IMR-90 (cell line): ENCODE results near the gene IRF2BP2. TPM values are rescaled to one million over a fixed set of nuclear protein-coding genes. Genes with fewer than 3 reads are reported as not detected.

Experiments used
- ATAC-seq: fragments of 200-7000 bp; cut with Tn5 transposase; 2 replicates; pipeline ENCODE4 v1.9.1; 2020; ENCODE audit warnings: low read depth, mild to moderate bottlenecking, moderate library complexity
- BruUV-seq: library from RNA; stranded (reverse); fragments of 400-500 nt; replicated peaks from 2 replicates; lab custom pipeline; 2021; lab: Mats Ljungman, UMichigan
- CTCF ChIA-PET: fragments of 300-600 bp; formaldehyde crosslinking; extraction: SDS; loops from one replicate; lab custom pipeline; 2021; ENCODE audit warnings: antibody characterized with exemption; lab: Yijun Ruan, JAX
- POLR2A ChIA-PET: fragments of 300-600 bp; sonication (Branson Sonifier 250); formaldehyde crosslinking; loops from one replicate; lab custom pipeline; 2022; ENCODE audit warnings: antibody characterized with exemption; ENCODE audit not compliant: unreplicated experiment; lab: Charles Lee
- DNase-seq: peaks from one replicate; pipeline ENCODE4 v3.0.0; 2013
- H2AFZ ChIP-seq: replicated peaks from 2 replicates; pipeline ENCODE3; 2013; ENCODE audit warnings: low read length, mild to moderate bottlenecking; ENCODE audit not compliant: poor library complexity
- H2AK5ac ChIP-seq: 2 replicates; pipeline ENCODE4 v1.6.1; 2013; ENCODE audit warnings: low read depth, low read length, inconsistent platforms
- H2AK9ac ChIP-seq: replicated peaks from 2 replicates; pipeline ENCODE3; 2013; ENCODE audit warnings: mild to moderate bottlenecking, low read depth, low read length, moderate library complexity; ENCODE audit not compliant: poor library complexity
- H2BK120ac ChIP-seq: 2 replicates; pipeline ENCODE4 v1.6.1; 2013; ENCODE audit warnings: low read depth, low read length, inconsistent platforms
- H2BK15ac ChIP-seq: 3 replicates; pipeline ENCODE4 v1.6.1; 2013; ENCODE audit warnings: low read depth, low read length, inconsistent platforms
- H2BK20ac ChIP-seq: 2 replicates; pipeline ENCODE4 v1.6.1; 2013; ENCODE audit warnings: low read depth, mild to moderate bottlenecking, inconsistent platforms, low read length, moderate library complexity
- H2BK5ac ChIP-seq: 2 replicates; pipeline ENCODE4 v1.6.1; 2013; ENCODE audit warnings: mild to moderate bottlenecking, low read depth, low read length, inconsistent platforms; ENCODE audit not compliant: poor library complexity, severe bottlenecking
- H3K14ac ChIP-seq: replicated peaks from 2 replicates; pipeline ENCODE4 v1.6.1; 2013; ENCODE audit warnings: low read depth, low read length, inconsistent platforms
- H3K18ac ChIP-seq: 2 replicates; pipeline ENCODE4 v1.6.1; 2013; ENCODE audit warnings: low read depth, low read length, control low read depth
- H3K23ac ChIP-seq: 2 replicates; pipeline ENCODE4 v1.6.1; 2013; ENCODE audit warnings: low read depth, low read length, inconsistent platforms
- H3K27ac ChIP-seq: 2 replicates; pipeline ENCODE4 v1.5.1; 2013; ENCODE audit warnings: mild to moderate bottlenecking, control low read depth, low read length; ENCODE audit not compliant: insufficient read depth
- H3K27me3 ChIP-seq: 2 replicates; pipeline ENCODE4 v1.6.1; 2013; ENCODE audit warnings: low read length; ENCODE audit not compliant: control insufficient read depth, insufficient read depth
- H3K36me3 ChIP-seq: 2 replicates; pipeline ENCODE4 v1.6.1; 2013; ENCODE audit warnings: low read length, mixed read lengths; ENCODE audit not compliant: control insufficient read depth, insufficient read depth
- H3K4ac ChIP-seq: 2 replicates; pipeline ENCODE4 v1.6.1; 2013; ENCODE audit warnings: low read depth, low read length, inconsistent platforms
- H3K4me1 ChIP-seq: 2 replicates; pipeline ENCODE4 v1.6.1; 2013; ENCODE audit warnings: low read length, mixed read lengths; ENCODE audit not compliant: control insufficient read depth, insufficient read depth
- H3K4me2 ChIP-seq: 2 replicates; pipeline ENCODE4 v1.6.1; 2013; ENCODE audit warnings: low read depth, mild to moderate bottlenecking, control low read depth, low read length, moderate library complexity
- H3K4me3 ChIP-seq: 2 replicates; pipeline ENCODE4 v1.5.1; 2013; ENCODE audit warnings: low read depth, mild to moderate bottlenecking, control low read depth, low read length, moderate library complexity; ENCODE audit not compliant: insufficient read depth
- H3K56ac ChIP-seq: 2 replicates; pipeline ENCODE4 v1.6.1; 2013; ENCODE audit warnings: low read length, inconsistent platforms; ENCODE audit not compliant: insufficient read depth; ENCODE audit errors: extremely low read depth
- H3K79me1 ChIP-seq, 2 experiments: 2 replicates each; pipeline ENCODE4 v1.6.1; 2013; ENCODE audit warnings: low read length in 2 of 2, inconsistent platforms in 1 of 2, low read depth in 1 of 2
- H3K9ac ChIP-seq: 2 replicates; pipeline ENCODE4 v1.6.1; 2013; ENCODE audit warnings: low read depth, low read length, control low read depth
- H3K9me1 ChIP-seq: 2 replicates; pipeline ENCODE4 v1.6.1; 2013; ENCODE audit warnings: low read length, inconsistent platforms; ENCODE audit not compliant: insufficient read depth
- H3K9me3 ChIP-seq: 2 replicates; pipeline ENCODE4 v1.6.1; 2013; ENCODE audit warnings: low read length; ENCODE audit not compliant: control insufficient read depth, insufficient read depth
- H4K20me1 ChIP-seq: 2 replicates; pipeline ENCODE4 v1.6.1; 2013; ENCODE audit warnings: low read length, inconsistent platforms; ENCODE audit not compliant: insufficient read depth
- H4K5ac ChIP-seq: 2 replicates; pipeline ENCODE4 v1.6.1; 2013; ENCODE audit warnings: mild to moderate bottlenecking, low read depth, low read length, control low read depth
- H4K8ac ChIP-seq, 2 experiments: 2 replicates each; pipeline ENCODE4 v1.6.1; 2013; ENCODE audit warnings: low read depth in 2 of 2, low read length in 2 of 2, control low read depth in 1 of 2, inconsistent platforms in 1 of 2
- H4K91ac ChIP-seq: 2 replicates; pipeline ENCODE4 v1.6.1; 2013; ENCODE audit warnings: low read depth, low read length, inconsistent platforms; ENCODE audit not compliant: insufficient read depth
- CHD1 ChIP-seq: IDR thresholded peaks from 2 replicates; pipeline ENCODE4 v1.6.1; 2012; ENCODE audit warnings: low read depth, low read length, improper control_type of control experiment
- FOS ChIP-seq: fragments of 150-350 bp; IDR thresholded peaks from 2 replicates; pipeline ENCODE4 v1.6.1; 2016; ENCODE audit warnings: low read depth, low read length
- MXI1 ChIP-seq: IDR thresholded peaks from 2 replicates; pipeline ENCODE4 v1.6.1; 2012; ENCODE audit warnings: low read depth, mild to moderate bottlenecking, low read length, moderate library complexity, borderline replicate concordance
- USF2 ChIP-seq: fragments of 150-350 bp; IDR thresholded peaks from 2 replicates; pipeline ENCODE4 v1.6.1; 2017; ENCODE audit warnings: mild to moderate bottlenecking, antibody characterized with exemption, low read length, low read depth
- WGBS, 2 experiments: methylation state at CpG; one replicate each; pipeline versions ENCODE4 v1.1.5 to v1.1.7; 2013; ENCODE audit warnings: missing lambda C conversion rate in 2 of 2; ENCODE audit not compliant: insufficient read length in 1 of 2; ENCODE audit errors: extremely low coverage in 2 of 2; 5-methylcytosine and 5-hydroxymethylcytosine counted together
- dilution Hi-C: fragments of 300-500 bp; cut with HindIII; formaldehyde crosslinking; loops from one replicate; pipeline ENCODE4 v1.14.3; 2018; ENCODE audit warnings: low sequenced_read_pairs; ENCODE audit not compliant: unreplicated experiment
- in situ Hi-C: fragments of 300-500 bp; cut with MboI; formaldehyde crosslinking; loops from 3 replicates; pipeline ENCODE4 v1.14.3; 2019; ENCODE audit warnings: low sequenced_read_pairs, inconsistent platforms, mixed read lengths
- intact Hi-C: fragments of 100-400 bp; cut with micrococcal nuclease; formaldehyde crosslinking; loops from 2 replicates; pipeline ENCODE4 v1.10.0; 2022
- polyA plus RNA-seq, 3 experiments: library from polyadenylated mRNA; depleted of rRNA; stranded (reverse); fragments of >200 nt; gene quantifications; 2 replicates each; pipeline ENCODE4 v1.2.3, GENCODE V29; 2012; ENCODE audit warnings: low replicate concordance in 1 of 3
- total RNA-seq: library from RNA; depleted of rRNA; stranded (reverse); fragments of >200 nt; gene quantifications from 2 replicates; pipeline ENCODE4 v1.2.3, GENCODE V29; 2012

The IRF2BP2 gene
- total and polyA plus RNA-seq, 2 of the 4 experiments (the other 2 are of a cell fraction), result 47.0 to 66.6 TPM

- peaks cover 14% of the 10 kb centered on the region for H3K4me1 ChIP-seq
- H3K4me3 ChIP-seq, result no peak overlapping the region
- H3K36me3 ChIP-seq, result no peaks in the 10 kb centered on the region
- ChIA-PET CTCF (interaction anchor here (0.6 to 1.0 kb wide), 2 partner anchors 41 to 49 kb away, joined by 3 read pairs; no protein-coding TSS in a partner anchor), POLR2A (no interaction called here)
- peak overlapping the region; percentile 11 to 47; a peak in 1 of 4 replicates for H4K8ac ChIP-seq
- H3K9ac ChIP-seq, result no peak overlapping the region
- DNase-seq, result peak; percentile 90
- H4K5ac ChIP-seq, result no peak overlapping the region
- H3K9me1 ChIP-seq, result peaks cover 14% of the 10 kb centered on the region
- H3K9me3 ChIP-seq, result no peaks in the 10 kb centered on the region
- H3K4me2 ChIP-seq, result no peak overlapping the region
- no peak overlapping the region for H2AK9ac ChIP-seq
- dilution Hi-C loops, result no loop called here
- H3K27ac ChIP-seq, result no peak overlapping the region
- TF ChIP-seq USF2 (no peak), CHD1 (no peak), MXI1 (no peak), FOS (peak; percentile 21; the same call in 1 of the 2 replicates)
- ATAC-seq, result peak; percentile 63
- peak overlapping the region; percentile 51; the same call in 1 of the 2 replicates for H3K18ac ChIP-seq
- no peak overlapping the region; the same call in 1 of the 2 replicates for H3K56ac ChIP-seq
- peak overlapping the region; percentile 17; the same call in 1 of the 2 replicates for H3K4ac ChIP-seq
- peak overlapping the region; percentile 19 for H2BK5ac ChIP-seq
- peak overlapping the region; percentile 53; the same call in 1 of the 2 replicates for H3K14ac ChIP-seq
- no peak overlapping the region for H2AFZ ChIP-seq
- H3K79me1 ChIP-seq, result no peaks in the 10 kb centered on the region
- in situ Hi-C loops, result no loop called here
- H4K20me1 ChIP-seq, result no peaks in the 10 kb centered on the region
- 0 out of 3 replicates have a peak overlapping the region, but pooled peaks have one; percentile 16 for H2BK15ac ChIP-seq
- peak overlapping the region; percentile 53 for H2BK120ac ChIP-seq
- intact Hi-C loops, result no loop called here
- no peaks in the 10 kb centered on the region for H3K27me3 ChIP-seq
- peak overlapping the region; percentile 70 for H2BK20ac ChIP-seq
- peak overlapping the region; percentile 16; the same call in 1 of the 2 replicates for H4K91ac ChIP-seq
- no TSS peak for BruUV-seq
- H2AK5ac ChIP-seq, result peak overlapping the region; percentile 63
- H3K23ac ChIP-seq, result peak overlapping the region; percentile 74; the same call in 1 of the 2 replicates
- no CpG with 5 or more reads among the region's 5 CpGs for WGBS, 2 experiments
Measured at GRCh38 chr1:234628089-234628488, 18.1 kb upstream of the IRF2BP2 start.
